Colonic mucosa (tissue), 4 donors: Measurements from ENCODE around the gene ANK3. TPM values are rescaled to one million over a fixed set of nuclear protein-coding genes. Genes with fewer than 3 reads are reported as not detected.

Experiments used
- DNase-seq: peaks from one replicate; pipeline ENCODE4 v3.0.0-alpha.2; 2020
- H3K27ac ChIP-seq: fragments of 200-600 bp; one replicate; pipeline ENCODE4 v1.8.0; 2021
- H3K27me3 ChIP-seq: fragments of 200-600 bp; one replicate; pipeline ENCODE4 v1.8.0; 2021
- H3K36me3 ChIP-seq: fragments of 200-600 bp; one replicate; pipeline ENCODE4 v1.8.0; 2021
- H3K4me1 ChIP-seq: fragments of 200-600 bp; one replicate; pipeline ENCODE4 v1.8.0; 2021; ENCODE audit warnings: mild to moderate bottlenecking
- H3K4me3 ChIP-seq: fragments of 200-600 bp; one replicate; pipeline ENCODE4 v1.8.0; 2021
- H3K9ac ChIP-seq, 2 donors: one replicate each; pipeline ENCODE4 v1.7.0; 2013; ENCODE audit warnings: control low read depth in 2 of 2, low read depth in 2 of 2, low read length in 2 of 2
- H3K9me3 ChIP-seq: fragments of 200-600 bp; one replicate; pipeline ENCODE4 v1.8.0; 2021
- CTCF ChIP-seq: fragments of 200-600 bp; IDR thresholded peaks from one replicate; pipeline ENCODE4 v1.8.0; 2022; ENCODE audit warnings: antibody characterized with exemption, mild to moderate bottlenecking
- intact Hi-C: fragments of 100-400 bp; cut with DNase I; formaldehyde crosslinking; loops from one replicate; pipeline ENCODE4 v1.14.1; 2022
- total RNA-seq, 2 donors: library from RNA; stranded (reverse); fragmentation: NEBNext Ultra II Directional in 1 of 2; extraction: Animal tissue kit (Norgen Biotek cat#: 25700) in 1 of 2; gene quantifications; one replicate each; pipeline ENCODE4 v1.2.1, GENCODE V29; 2021
- donor health status: healthy.
- donor health status: DM: no; HTN: no; CAD: no.
- donor health status: DM: no; HTN: no; CAD: no.

Gene ANK3
- total RNA-seq, 2 donors from 2014 or later = 34.6 to 82.8 TPM

- no peak for DNase-seq
- Histone ChIP-seq H3K4me1 (no peaks in the 10 kb centered on the region), H3K4me3 (no peak overlapping the region), H3K9me3 (no peaks in the 10 kb centered on the region), H3K27ac (no peak overlapping the region), H3K9ac (no peak overlapping the region), H3K36me3 (no peaks in the 10 kb centered on the region), H3K27me3 (no peaks in the 10 kb centered on the region)
- no peak for TF ChIP-seq CTCF
- intact Hi-C loops = loop anchor here (10.0 kb wide), 1 partner anchor 414 kb away; no protein-coding TSS in a partner anchor
Measured at GRCh38 chr10:60230892-60231291, 158.8 kb downstream of the ANK3 start.

- no peak for TF ChIP-seq CTCF
- no peak for DNase-seq
- Histone ChIP-seq H3K27ac (no peak overlapping the region), H3K9me3 (no peaks in the 10 kb centered on the region), H3K4me3 (no peak overlapping the region), H3K4me1 (no peaks in the 10 kb centered on the region), H3K9ac (no peak overlapping the region), H3K36me3 (no peaks in the 10 kb centered on the region), H3K27me3 (no peaks in the 10 kb centered on the region)
- intact Hi-C loops = no loop called here
Measured at GRCh38 chr10:60224066-60224705, 165.5 kb downstream of the ANK3 start.

GRCh38 chr10:60222047-60222446 is 167.6 kb downstream of the ANK3 start:
- intact Hi-C loops = no loop called here
- no peak for DNase-seq
- Histone ChIP-seq H3K27me3 (no peaks in the 10 kb centered on the region), H3K36me3 (no peaks in the 10 kb centered on the region), H3K9me3 (no peaks in the 10 kb centered on the region), H3K27ac (no peak overlapping the region), H3K4me3 (no peak overlapping the region), H3K9ac (no peak overlapping the region), H3K4me1 (no peaks in the 10 kb centered on the region)
- TF ChIP-seq CTCF = no peak

- Histone ChIP-seq H3K27ac (no peak overlapping the region), H3K4me1 (no peaks in the 10 kb centered on the region), H3K9ac (no peak overlapping the region), H3K9me3 (no peaks in the 10 kb centered on the region), H3K27me3 (no peaks in the 10 kb centered on the region), H3K4me3 (no peak overlapping the region), H3K36me3 (no peaks in the 10 kb centered on the region)
- DNase-seq = no peak
- intact Hi-C loops = no loop called here
- TF ChIP-seq CTCF = no peak
Measured at GRCh38 chr10:60212195-60212594, 177.5 kb downstream of the ANK3 start.

- H3K4me1 ChIP-seq = no peaks in the 10 kb centered on the region
- H3K4me3 ChIP-seq = no peak overlapping the region
- H3K9ac ChIP-seq = no peak overlapping the region
- H3K36me3 ChIP-seq = no peaks in the 10 kb centered on the region
- no peak for TF ChIP-seq CTCF
- no peak for DNase-seq
- no peaks in the 10 kb centered on the region for H3K9me3 ChIP-seq
- intact Hi-C loops = loop anchor here (10.0 kb wide), 1 partner anchor 225 kb away; no protein-coding TSS in a partner anchor
- H3K27ac ChIP-seq = no peak overlapping the region
- H3K27me3 ChIP-seq = no peaks in the 10 kb centered on the region
Measured at GRCh38 chr10:60209874-60210570, 179.7 kb downstream of the ANK3 start.
